VCaP (cell line): ENCODE measurements around the gene ZNF326.

Experiments
- H3K27ac ChIP-seq: fragments of 450-650 bp; 2 replicates; pipeline ENCODE4 v1.5.1; 2017
- CTCF ChIP-seq: fragments of 450-650 bp; conservative IDR thresholded peaks from 2 replicates; pipeline ENCODE4 v1.5.1; 2017; ENCODE audit warnings: mild to moderate bottlenecking, moderate library complexity

Gene ZNF326

GRCh38 chr1:89958851-89959654, 35.9 kb upstream of the ZNF326 start:
- no peak overlapping the region for H3K27ac ChIP-seq
- TF ChIP-seq CTCF = no peak

- no peak overlapping the region for H3K27ac ChIP-seq
- TF ChIP-seq CTCF = no peak
These were observed 35.2 kb upstream of the ZNF326 start for GRCh38 chr1:89959719-89960118.

GRCh38 chr1:89962024-89962741, 32.7 kb upstream of the ZNF326 start:
- no peak overlapping the region for H3K27ac ChIP-seq
- no peak for TF ChIP-seq CTCF

GRCh38 chr1:89962742-89963075, 32.2 kb upstream of the ZNF326 start:
- H3K27ac ChIP-seq = no peak overlapping the region
- TF ChIP-seq CTCF = no peak

- H3K27ac ChIP-seq = no peak overlapping the region
- no peak for TF ChIP-seq CTCF
These were observed 29.6 kb upstream of the ZNF326 start for GRCh38 chr1:89965193-89965768.

GRCh38 chr1:89966656-89967055, 28.3 kb upstream of the ZNF326 start:
- no peak for TF ChIP-seq CTCF
- H3K27ac ChIP-seq = no peak overlapping the region

- no peak for TF ChIP-seq CTCF
- no peak overlapping the region for H3K27ac ChIP-seq
These were observed 23.3 kb upstream of the ZNF326 start for GRCh38 chr1:89971600-89971999.
